ENCODE data around the gene FADS3.

DNA sequence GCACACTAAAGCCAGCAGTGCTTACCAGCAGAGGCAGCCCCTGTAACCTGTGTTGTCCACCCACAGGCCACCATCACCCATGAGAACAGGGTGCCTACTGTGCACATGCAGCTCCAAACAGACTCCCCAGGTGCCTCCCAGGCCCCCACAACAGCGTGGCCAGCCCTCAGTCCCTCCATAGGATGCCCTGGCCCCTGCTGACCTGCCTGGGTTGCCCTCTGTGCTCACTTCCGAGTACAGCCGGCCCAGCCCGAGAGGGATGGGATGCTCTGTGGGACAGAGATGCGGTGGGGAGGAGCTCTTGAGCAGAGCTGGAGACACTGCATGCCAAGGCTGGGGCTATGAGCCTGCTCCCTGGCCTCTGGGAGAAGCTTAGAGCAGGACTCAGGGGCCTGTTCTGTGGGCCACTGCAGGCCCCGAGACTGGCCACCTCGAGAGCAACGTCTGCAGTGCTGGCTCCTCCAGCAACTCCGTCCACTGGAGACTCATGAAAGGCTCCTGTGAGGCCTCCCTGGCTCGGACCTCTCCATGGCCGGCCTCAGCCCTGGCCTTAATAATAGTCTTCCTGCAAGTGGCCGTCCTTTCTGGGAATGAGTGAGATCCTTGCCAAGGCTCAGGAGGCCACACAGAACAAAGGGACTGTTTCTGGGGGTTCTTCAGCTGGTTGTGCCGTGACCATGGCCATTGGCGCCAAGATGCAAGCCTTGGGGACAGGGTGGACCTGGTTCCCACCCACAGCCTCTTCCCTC lies 36.2 kb downstream of the FADS3 start:
- TF ChIP-seq POLR2A (IDR thresholded peaks at IDR 0.05; ENCODE audit: low read length) (no peak), GATA1 (IDR thresholded peaks at IDR 0.05; ENCODE audit: low read depth, low read length) (no peak)

Data from erythroblast (primary cell).